Kidney (tissue), 14 donors: ENCODE data around the gene CAMK1G. TPM values are rescaled to one million over a fixed set of nuclear protein-coding genes. Genes with fewer than 3 reads are reported as not detected.

ENCODE experiments used
- DNase-seq, 5 donors: peaks; one replicate each; pipeline ENCODE4 v3.0.0-alpha.2; 2013 to 2020
- FAIRE-seq: peaks from 2 replicates; lab custom pipeline; 2012; peaks lifted over from hg19 to GRCh38; lab: Jason Lieb, UNC
- H3K27ac ChIP-seq, 2 donors: one replicate each; pipeline ENCODE4 v1.7.0; 2013; ENCODE audit warnings: low read depth in 2 of 2, low read length in 2 of 2, inconsistent platforms in 1 of 2
- H3K27me3 ChIP-seq: one replicate; pipeline ENCODE4 v1.7.1; 2013; ENCODE audit warnings: low read length, inconsistent platforms; ENCODE audit not compliant: control insufficient read depth, insufficient read depth
- H3K36me3 ChIP-seq, 3 donors: one replicate each; pipeline versions ENCODE4 v1.7.0 to v1.7.1; 2013; ENCODE audit warnings: low read length in 3 of 3, control low read depth in 1 of 3, inconsistent platforms in 1 of 3; ENCODE audit not compliant: insufficient read depth in 3 of 3, control insufficient read depth in 2 of 3
- H3K4me1 ChIP-seq, 3 donors: one replicate each; pipeline versions ENCODE4 v1.7.0 to v1.7.1; 2013; ENCODE audit warnings: low read length in 3 of 3, inconsistent platforms in 1 of 3, low read depth in 1 of 3; ENCODE audit not compliant: control insufficient read depth in 2 of 3, insufficient read depth in 2 of 3
- H3K4me3 ChIP-seq, 3 donors: one replicate each; pipeline versions ENCODE4 v1.7.0 to v1.8.1; 2013; ENCODE audit warnings: low read length in 3 of 3, control low read depth in 1 of 3, inconsistent platforms in 1 of 3
- H3K9ac ChIP-seq, 3 donors: one replicate each; pipeline versions ENCODE4 v1.7.0 to v1.7.1; 2013; ENCODE audit warnings: low read length in 3 of 3, control low read depth in 1 of 3, inconsistent platforms in 1 of 3
- H3K9me3 ChIP-seq, 3 donors: one replicate each; pipeline versions ENCODE4 v1.7.0 to v1.7.1; 2013; ENCODE audit warnings: low read length in 3 of 3, control low read depth in 1 of 3, inconsistent platforms in 1 of 3; ENCODE audit not compliant: control insufficient read depth in 2 of 3, insufficient read depth in 1 of 3
- intact Hi-C: fragments of 100-400 bp; cut with DNase I; formaldehyde crosslinking; loops from one replicate; pipeline ENCODE4 v1.11.1; 2022
- polyA plus RNA-seq: library from polyadenylated mRNA; stranded (reverse); fragments of 350-450 nt; fragmentation: Illumina TruSeq; extraction: RNeasy Lipid Tissue Mini Kit (QIAGEN cat#74804); gene quantifications from one replicate; pipeline ENCODE4 v1.2.3, GENCODE V29; 2014; ENCODE audit warnings: low read depth, low replicate concordance; ENCODE audit not compliant: insufficient read depth
- total RNA-seq: library from RNA; stranded (reverse); fragmentation: NEBNext Ultra II Directional; extraction: Animal tissue kit (Norgen Biotek cat#: 25700); gene quantifications from one replicate; pipeline ENCODE4 v1.2.1, GENCODE V29; 2021
- TF ChIP-seq, protein P1 (sequence below): IDR thresholded peaks from 3 replicates; pipeline ENCODE4 v1.5.1; 2012; ENCODE audit warnings: mild to moderate bottlenecking, moderate library complexity, borderline replicate concordance; ENCODE audit not compliant: insufficient read depth; ENCODE audit errors: extremely low read depth
- donor health status: control.
- donor health status: control.
- donor health status: control.
- donor health status: control.
- donor health status: control.
- donor health status: DM: yes; HTN: yes; CAD: no.
- donor health status: Normal renal cell carcinoma (clear cell type).

The CAMK1G gene
- total and polyA plus RNA-seq, 2 donors from 2014 or later: 1.4 to 5.5 TPM

DNA sequence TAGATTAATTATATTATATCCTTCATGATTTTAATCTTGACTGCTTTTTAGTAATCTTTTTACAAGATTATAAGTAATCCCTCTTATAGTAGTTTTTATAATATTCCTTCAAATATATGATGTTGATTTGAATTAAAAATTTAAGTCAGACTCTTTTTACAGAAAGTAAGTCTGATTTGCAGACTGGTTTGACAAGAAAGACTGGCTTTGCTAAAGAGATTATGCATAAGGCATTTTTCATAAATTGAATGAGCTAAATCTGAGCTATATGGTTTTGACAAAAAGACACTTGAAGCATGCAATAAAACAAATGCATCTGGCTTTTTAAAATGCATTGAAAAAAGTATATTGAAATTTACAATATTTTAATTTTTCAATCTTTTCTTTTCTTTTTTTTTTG lies 26.3 kb upstream of the CAMK1G start:
- H3K27ac ChIP-seq: no peak overlapping the region
- no peak overlapping the region for H3K4me3 ChIP-seq
- intact Hi-C loops: no loop called here
- TF ChIP-seq, protein P1, sequence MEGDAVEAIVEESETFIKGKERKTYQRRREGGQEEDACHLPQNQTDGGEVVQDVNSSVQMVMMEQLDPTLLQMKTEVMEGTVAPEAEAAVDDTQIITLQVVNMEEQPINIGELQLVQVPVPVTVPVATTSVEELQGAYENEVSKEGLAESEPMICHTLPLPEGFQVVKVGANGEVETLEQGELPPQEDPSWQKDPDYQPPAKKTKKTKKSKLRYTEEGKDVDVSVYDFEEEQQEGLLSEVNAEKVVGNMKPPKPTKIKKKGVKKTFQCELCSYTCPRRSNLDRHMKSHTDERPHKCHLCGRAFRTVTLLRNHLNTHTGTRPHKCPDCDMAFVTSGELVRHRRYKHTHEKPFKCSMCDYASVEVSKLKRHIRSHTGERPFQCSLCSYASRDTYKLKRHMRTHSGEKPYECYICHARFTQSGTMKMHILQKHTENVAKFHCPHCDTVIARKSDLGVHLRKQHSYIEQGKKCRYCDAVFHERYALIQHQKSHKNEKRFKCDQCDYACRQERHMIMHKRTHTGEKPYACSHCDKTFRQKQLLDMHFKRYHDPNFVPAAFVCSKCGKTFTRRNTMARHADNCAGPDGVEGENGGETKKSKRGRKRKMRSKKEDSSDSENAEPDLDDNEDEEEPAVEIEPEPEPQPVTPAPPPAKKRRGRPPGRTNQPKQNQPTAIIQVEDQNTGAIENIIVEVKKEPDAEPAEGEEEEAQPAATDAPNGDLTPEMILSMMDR: no peak
- H3K9me3 ChIP-seq: no peaks in the 10 kb centered on the region
- no peaks in the 10 kb centered on the region for H3K4me1 ChIP-seq
- DNase-seq: peak in 2 of 5 donors; percentile 34 to 49
- H3K36me3 ChIP-seq: no peaks in the 10 kb centered on the region
- H3K27me3 ChIP-seq: no peaks in the 10 kb centered on the region
- H3K9ac ChIP-seq: no peak overlapping the region
- no peak for FAIRE-seq

DNA sequence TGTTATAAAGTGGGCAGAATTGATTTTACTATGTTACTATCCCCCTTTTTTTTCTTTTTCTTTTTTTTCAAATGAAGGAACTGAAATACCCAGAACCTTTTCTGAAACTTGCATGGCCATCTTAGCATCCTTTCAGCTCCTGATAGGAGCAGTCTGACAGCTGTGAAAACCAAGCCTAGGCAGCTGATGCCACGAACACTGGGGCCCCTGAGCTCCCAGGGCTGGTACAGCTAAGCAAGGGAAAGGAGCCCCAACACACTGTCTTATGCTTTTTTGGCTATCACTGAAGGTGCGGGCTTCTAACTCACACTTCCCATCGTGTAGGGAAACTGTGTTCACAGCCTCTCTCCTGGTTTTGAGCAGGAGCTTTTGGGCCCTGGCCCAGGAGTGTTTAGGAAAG lies 23.0 kb upstream of the CAMK1G start:
- H3K9me3 ChIP-seq: no peaks in the 10 kb centered on the region
- intact Hi-C loops: no loop called here
- no peak for FAIRE-seq

DNA sequence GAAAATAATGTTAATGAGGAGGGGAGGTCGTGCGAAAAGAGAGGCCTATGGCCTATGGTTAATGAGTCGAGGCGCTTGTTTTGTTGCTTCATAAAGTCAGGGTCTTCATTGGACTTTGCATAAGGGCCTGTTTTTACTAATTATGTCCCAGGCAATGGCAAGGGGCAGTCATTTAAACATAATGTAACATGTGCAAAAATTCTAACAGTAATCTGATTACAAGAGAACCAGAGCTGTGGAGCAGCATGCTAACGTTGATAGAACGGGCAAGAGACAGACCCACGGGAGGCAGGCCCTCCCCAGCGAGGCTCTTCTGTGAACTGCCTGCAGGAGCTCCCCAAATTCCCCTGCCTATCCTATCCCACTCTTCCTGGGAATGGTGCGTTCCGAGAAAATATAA lies 22.6 kb upstream of the CAMK1G start:
- intact Hi-C loops: no loop called here
- FAIRE-seq (no peak), DNase-seq (peak in 2 of 5 donors; percentile 24 to 44)
- TF ChIP-seq, protein P1: no peak
- H3K4me3 ChIP-seq: no peak overlapping the region
- H3K9me3 ChIP-seq: no peaks in the 10 kb centered on the region
- no peaks in the 10 kb centered on the region for H3K36me3 ChIP-seq
- H3K9ac ChIP-seq: no peak overlapping the region
- H3K27me3 ChIP-seq: no peaks in the 10 kb centered on the region
- no peaks in the 10 kb centered on the region for H3K4me1 ChIP-seq
- H3K27ac ChIP-seq: no peak overlapping the region

More for the DNA sequence above, 23.0 kb upstream of the CAMK1G start:
- Histone ChIP-seq H3K4me3 (no peak overlapping the region), H3K4me1 (no peaks in the 10 kb centered on the region), H3K27ac (no peak overlapping the region), H3K36me3 (no peaks in the 10 kb centered on the region), H3K9ac (no peak overlapping the region), H3K27me3 (no peaks in the 10 kb centered on the region)
- TF ChIP-seq, protein P1: no peak
- DNase-seq: no peak

DNA sequence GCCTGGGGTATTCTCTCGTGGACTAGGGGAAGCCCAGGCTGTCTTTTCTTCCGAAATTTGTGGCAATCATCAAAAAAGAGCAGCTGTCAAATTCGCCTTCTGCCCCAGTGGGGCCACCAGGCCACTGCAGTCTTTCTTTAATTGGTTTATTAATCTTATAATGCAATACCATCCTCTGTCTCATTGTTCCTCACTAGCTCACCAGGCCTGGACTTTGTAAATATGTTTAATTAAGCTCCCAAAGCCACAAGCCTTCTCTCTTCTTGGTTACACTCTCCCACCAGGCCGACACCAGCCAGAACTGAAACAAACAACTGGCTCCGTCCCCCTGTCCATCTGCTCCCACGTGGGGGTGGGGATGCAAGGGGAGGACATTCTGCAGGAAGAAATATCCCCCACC lies 22.0 kb upstream of the CAMK1G start:
- TF ChIP-seq, protein P1: no peak
- intact Hi-C loops: no loop called here
- Histone ChIP-seq H3K4me1 (no peaks in the 10 kb centered on the region), H3K9ac (no peak overlapping the region), H3K27me3 (no peaks in the 10 kb centered on the region), H3K9me3 (no peaks in the 10 kb centered on the region), H3K27ac (no peak overlapping the region), H3K36me3 (no peaks in the 10 kb centered on the region), H3K4me3 (no peak overlapping the region)
- FAIRE-seq (no peak), DNase-seq (peak in 1 of 5 donors; percentile 39)
